HL-60 (cell line): ENCODE measurements around the gene LSAMP.

ENCODE experiments used
- GABPA ChIP-seq: IDR thresholded peaks from 2 replicates; pipeline ENCODE4 v1.6.1; 2012; ENCODE audit warnings: low read depth
- TF ChIP-seq, protein P1 (sequence below): IDR thresholded peaks from one replicate; pipeline ENCODE4 v1.5.1; 2011; ENCODE audit warnings: low read length, control low read depth, inconsistent platforms; ENCODE audit not compliant: insufficient read depth

GRCh38 chr3:116129187-116129946, 315.9 kb downstream of the LSAMP start:
- TF ChIP-seq, protein P1, sequence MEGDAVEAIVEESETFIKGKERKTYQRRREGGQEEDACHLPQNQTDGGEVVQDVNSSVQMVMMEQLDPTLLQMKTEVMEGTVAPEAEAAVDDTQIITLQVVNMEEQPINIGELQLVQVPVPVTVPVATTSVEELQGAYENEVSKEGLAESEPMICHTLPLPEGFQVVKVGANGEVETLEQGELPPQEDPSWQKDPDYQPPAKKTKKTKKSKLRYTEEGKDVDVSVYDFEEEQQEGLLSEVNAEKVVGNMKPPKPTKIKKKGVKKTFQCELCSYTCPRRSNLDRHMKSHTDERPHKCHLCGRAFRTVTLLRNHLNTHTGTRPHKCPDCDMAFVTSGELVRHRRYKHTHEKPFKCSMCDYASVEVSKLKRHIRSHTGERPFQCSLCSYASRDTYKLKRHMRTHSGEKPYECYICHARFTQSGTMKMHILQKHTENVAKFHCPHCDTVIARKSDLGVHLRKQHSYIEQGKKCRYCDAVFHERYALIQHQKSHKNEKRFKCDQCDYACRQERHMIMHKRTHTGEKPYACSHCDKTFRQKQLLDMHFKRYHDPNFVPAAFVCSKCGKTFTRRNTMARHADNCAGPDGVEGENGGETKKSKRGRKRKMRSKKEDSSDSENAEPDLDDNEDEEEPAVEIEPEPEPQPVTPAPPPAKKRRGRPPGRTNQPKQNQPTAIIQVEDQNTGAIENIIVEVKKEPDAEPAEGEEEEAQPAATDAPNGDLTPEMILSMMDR, result no peak
- no peak for TF ChIP-seq GABPA
